HG03558 (cell line): ENCODE measurements around the gene UQCC5.

ENCODE experiments used
- ATAC-seq: cut with Tn5 transposase; IDR thresholded peaks from one replicate; pipeline ENCODE4 v1.9.1; 2021; ENCODE audit warnings: moderate number of reproducible peaks; ENCODE audit not compliant: unreplicated experiment; ENCODE audit errors: extremely low read depth

UQCC5 gene

DNA sequence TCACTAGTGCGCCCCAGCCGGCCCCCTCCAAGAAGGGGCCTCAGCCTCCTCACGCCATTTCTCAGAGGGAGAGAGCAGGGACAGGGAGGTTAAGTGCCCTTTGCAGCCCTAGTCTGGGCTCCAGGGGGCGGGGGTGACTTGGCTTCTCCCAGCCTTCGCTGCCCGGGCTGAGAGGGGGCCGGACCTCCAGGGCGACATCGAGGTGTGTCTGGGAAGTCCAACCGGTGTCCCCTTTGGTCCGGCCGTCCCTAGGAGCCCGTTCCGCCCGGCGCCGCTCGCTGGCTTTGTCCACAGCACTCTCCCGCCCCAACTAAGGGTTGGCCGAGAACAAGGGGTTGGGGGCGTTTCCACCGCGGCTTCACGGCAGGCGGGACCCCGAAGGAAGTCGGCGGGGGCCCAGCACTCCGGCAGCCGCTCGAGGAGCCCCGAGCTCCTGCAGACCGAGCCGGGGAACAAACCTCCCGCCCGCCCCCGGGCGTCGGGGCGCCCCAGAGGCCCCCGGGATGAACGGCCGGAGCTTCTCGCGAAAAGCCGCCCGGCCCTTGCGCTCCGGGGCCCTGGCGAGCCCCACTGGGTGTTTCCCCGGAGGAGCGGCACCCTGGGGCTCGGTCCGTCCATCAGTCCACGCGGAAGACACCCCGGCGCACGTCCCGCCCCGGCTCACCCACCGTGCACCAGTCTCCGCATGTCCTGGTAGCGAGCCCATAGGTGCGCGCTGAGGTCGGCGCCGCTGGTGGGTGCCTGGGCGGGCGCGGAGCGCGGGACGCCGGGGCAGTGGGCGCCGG is 3.4 kb upstream of the UQCC5 start:
- no peak for ATAC-seq

DNA sequence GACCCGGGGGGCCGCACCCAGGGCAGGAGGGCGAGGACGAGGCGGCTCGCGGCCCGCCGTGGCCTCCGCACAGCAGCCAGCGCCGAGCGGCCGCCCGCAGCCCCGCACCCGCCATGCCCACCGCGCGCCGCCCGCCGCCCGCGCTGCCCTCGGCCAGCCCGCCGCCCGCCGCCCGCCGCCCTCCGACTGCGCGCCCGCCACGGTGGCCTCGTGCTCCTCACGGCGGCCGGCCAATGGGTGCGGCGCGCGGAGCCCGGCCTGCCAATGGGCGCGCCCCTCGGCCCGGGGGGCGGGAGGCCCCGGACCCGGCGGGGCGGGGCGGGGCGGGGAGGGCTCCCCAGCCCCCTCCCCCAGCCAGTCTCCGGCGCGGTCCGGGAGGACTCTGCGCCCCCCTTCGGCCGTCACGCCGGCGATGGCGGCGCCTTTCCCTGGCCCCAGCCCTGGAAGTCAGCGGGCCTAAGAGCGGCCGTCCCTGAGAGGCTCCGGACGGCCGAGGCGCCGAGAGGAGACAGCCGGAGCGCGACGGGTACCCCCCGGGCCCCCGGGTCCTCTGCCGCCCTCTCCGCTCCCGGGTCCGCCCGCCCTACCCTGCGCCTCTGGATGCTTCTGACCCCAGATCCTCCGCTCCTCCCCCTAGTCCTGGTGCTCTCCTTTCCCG is 2.7 kb upstream of the UQCC5 start, which contains the start of gene NT5DC2:
TSS of gene NT5DC2 (minus strand) at position 235 of the 658 bp plus-strand sequence. CDS start at position 115, 120 bp downstream.
- no peak for ATAC-seq

DNA sequence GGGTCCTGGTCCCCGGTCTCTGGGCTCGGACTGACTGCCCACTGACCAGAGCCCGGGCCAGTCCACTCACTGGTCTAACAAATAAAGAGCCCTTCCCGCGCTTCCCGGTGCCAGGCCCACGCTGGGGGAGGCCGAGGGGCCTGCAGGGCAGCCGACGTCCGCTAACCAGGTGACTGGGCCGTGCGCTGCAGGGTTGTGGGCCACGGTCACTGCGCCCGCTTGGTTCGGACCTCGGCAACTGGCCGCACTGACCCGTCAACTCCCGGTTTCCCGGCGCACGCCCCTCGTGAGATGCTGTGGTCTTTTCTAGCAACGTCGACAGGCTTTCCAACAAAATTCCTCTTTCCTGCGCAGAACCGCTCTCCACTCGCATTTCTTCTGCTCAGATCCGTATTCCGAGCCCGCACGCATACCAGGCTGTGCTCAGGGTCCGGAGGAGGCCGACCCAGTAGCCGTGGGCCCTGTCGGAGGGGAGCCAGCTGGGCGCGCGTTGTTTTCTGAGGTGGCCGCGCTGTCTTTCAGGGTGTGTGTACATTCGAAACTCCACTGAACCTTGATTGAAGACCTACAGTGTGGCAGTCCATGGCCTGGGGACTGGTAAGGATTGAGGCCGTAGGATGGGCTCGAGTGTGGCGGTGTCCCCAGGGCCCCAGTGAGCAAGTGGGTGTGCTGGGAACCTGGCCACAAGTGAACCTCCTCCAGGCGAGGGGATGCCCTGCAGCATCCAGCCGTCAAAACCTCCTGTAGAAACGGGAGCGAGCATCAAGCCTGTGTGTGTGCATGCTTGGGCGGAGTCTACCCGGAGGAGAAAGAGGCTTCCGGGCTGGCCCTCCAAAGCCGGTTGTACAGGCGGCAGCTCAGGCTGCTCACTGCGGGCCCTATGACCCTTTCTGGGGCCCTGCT is 1.9 kb upstream of the UQCC5 start:
- ATAC-seq: no peak

DNA sequence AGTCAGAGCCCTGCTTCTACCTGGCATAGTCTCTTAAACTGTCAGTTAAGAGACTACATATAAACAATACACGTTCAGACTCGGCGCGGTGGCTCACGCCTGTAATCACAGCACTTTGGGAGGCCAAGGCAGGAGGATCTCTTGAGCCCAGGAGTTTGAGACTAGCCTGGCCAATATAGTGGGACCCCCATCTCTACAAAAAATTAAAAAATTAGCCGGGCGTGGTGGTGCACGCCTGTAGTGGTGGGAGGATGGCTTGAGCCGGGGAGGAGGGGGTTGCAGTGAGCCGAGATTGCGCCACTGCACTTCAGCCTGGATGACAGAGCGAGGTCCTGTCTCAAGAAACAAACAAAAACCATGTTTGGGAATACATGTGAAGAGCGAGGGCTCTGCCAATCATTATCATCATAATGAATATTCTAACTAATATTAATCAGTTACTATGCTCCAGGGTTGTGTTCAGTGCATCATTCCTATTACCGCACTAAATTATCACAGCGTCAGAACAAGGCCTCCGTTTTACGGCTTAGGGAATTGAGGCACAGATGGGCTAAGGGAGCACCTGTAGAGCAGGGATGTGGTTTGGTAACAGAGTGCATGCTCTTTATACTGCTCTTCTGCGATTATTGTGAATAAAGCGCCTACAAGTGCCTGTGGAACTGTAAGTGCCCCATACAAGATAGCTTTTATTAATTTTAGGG is 844 bp upstream of the UQCC5 start:
- ATAC-seq: no peak

DNA sequence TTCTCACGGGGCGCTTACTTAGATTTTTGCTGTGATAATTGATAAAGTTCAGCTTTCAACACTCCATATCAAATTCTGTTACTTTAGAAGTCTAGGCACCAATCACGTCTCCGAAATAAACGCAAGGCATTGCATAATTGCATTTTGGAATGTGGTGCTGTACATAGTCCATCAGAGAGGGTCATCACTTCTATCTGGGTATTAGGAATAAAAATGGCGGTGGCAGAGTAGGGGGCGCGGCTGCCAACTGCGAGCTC is 365 bp upstream of the UQCC5 start:
- no peak for ATAC-seq

DNA sequence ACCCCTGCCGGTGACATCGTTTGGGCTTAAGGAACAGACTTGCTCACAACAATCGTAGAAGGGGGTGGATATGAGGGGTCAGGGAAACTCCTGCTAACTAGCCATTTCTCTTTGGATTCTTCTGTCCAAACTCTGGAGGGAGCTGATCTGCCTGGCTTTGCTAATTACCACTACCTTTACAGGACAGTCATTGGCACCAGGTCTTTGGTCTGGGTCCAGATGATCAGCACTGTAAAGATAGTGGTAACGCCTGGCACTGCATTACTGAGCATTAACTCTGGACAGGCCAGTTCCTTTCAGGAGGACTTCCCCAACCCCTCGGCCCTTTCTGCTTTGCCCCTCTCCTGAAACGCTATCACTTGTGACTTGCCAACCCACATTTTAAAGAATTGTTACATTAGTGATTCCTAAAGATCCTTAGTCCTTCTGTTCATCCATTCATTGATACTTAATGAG is 788 bp downstream of the UQCC5 start:
- no peak for ATAC-seq

DNA sequence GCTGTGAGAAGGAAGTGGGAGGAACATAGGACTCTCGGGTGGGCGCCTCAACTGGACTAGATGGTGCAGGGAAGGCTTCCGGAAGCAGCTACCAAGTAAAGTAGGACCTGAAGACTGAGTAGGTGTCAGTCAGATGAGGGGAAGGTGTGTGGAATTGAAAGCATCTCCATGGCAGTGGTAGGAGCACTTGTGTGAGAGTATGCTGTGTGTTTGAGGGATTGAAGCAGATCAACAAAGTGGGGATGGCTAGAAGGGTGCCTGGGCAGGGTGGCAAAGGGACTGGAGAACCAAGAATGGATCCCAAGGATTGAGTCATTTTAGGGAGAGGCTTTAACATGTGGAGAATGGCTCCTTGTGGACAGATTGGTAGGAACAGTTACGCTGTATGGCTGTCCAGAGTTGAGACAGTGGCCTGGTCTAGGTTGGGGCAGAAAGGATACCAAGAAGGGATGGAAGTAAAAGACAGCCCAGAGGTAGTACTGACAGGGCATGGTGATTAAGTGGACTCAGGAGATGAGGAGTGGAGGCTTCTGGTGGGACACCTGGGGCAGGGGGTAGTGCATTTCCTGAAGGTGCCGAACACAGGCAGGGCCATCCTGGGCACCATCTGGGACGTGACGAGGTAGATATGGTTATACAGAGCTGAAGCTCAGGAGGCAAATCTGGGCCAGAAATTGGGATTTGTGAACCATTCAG is 1.5 kb downstream of the UQCC5 start:
- ATAC-seq: no peak

DNA sequence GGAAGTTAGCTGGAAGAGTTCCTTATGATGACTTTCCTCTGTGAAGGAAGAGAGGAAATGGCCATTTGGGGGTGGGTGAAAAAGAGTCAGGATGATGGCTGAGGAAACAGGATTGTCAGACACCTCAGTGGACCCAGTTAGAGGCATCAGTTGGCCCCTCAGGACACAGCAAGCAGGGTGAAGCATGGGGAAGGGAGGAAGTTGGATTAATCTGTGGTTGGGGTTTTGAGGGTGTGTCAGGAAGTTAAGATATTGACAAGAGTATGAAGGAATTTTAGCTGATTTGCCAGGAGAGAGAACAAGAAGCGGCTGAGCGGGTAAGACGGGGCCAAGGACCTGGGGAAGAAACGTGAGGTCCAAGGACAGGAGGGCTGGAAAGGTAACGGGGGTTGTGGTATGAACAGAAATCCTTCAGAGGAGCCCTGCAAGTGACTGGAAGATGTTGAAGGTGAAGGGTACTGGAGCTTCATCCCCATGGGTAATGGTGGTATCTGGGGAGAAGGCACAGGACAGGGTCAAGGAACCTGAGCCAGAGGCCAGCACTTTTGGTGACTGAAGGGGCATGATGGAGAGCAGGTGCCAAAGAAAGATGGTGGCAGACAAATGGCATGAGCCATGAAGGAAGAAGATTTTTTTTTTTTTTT is 2.7 kb downstream of the UQCC5 start:
- ATAC-seq: no peak

DNA sequence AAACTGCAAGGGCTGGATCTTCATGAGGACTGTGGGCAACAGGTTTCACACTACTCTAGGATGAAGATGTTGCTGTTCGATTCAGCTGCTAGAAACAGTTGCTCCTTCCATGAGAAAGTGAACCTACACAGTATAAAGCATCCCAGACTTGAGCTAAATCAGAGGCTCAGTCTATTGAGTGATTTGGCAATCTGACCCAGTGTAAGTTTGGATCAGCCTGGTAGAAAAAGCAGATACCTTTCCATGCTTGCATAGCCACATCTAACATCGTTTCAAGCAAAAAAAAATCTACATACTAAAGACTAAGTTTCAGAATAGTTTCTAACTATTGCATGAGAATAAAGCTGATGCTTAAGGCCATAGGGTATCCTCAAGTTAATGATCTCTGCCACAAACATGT is 4.6 kb downstream of the UQCC5 start:
- ATAC-seq: no peak

DNA sequence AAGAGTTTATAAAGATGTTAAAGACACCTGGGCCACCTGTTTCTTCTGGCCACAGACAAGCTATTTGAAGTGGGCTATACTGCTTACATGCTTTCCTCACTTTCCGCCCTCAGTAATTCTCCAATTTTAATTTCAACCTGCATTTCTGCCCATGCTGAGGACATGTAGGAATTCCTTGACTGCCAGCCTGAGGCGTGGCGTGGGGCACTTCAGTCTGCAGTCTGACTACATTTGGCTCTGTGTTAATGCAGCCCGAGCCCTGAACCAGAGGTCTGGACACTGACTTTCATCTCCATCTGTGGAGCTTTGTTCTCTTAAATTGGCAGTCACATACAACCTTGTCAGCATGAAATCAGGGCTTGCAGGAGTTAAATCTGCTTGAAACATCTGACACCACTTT is 8.5 kb downstream of the UQCC5 start:
- ATAC-seq: no peak

DNA sequence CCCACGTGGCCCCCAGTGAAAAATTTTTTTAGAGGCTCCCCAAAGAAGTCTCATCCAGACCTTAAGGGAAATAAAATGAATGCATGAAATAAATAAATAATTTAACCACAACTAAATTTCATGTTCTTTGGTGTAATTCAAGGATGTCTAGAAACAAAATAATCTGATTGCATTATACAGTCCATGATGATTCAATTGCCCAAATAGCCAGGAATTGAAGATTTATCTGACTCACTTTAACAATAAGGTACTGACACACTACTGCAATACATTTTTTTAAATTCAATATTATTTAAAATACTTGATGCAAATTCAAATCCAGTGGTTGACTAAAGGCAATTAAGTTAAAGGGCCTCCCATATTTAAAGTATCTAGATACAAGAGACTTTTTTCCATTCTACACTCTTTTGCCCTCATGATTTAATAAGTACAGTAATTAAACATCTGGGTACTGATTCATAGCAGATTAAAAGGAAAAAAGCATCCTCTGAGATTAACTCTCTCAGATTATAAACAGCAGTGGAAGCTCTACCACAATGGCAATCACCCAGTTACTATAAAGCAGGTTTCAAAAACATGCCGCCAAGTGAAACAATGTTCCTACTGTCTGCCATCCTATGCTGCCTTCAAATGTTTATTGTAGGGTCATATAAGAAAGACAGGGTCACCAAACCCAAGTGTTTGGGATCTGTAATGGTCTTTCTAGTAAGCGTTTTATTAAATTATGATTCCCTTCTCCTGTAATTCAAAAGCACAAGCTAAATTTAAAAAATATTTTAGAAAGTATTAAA is 9.9 kb downstream of the UQCC5 start:
- no peak for ATAC-seq

DNA sequence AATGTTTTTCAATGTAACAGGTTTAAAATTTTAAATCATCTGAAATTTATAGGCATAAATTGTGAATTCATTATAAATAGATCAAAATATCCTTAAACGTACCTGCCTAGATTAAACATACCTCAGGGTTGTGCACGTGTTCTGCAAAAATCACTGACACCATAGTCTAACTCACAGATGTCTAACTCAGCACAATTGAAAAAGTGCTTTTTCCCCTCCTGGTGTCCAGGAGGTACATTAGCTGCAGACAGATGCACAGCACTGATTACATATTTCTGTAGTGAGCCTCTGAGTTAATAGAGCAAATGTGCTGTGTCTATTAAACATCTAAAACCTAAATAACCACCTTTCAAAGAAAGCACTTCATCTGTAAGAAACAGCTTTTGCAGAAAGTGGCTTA is 10.7 kb downstream of the UQCC5 start:
- ATAC-seq: no peak

DNA sequence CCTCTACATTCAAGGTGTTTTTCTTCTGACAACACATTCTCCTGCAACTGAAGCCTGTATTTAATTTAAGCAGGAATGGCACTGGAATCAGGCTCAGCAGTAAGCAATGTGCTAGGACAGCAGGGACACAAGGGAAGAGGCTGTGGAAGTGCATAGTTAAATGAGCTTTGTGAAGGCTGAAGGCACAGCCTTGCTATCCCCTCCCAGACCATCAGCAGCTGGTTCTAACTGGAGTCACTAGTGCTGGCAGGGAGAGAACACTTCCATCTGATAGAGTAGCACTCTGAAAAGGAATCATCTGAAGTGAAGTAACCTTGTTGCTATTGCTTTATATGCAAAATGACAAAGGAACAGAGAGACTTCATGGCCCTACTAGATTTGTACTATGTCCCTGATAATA is 14.7 kb downstream of the UQCC5 start:
- no peak for ATAC-seq

DNA sequence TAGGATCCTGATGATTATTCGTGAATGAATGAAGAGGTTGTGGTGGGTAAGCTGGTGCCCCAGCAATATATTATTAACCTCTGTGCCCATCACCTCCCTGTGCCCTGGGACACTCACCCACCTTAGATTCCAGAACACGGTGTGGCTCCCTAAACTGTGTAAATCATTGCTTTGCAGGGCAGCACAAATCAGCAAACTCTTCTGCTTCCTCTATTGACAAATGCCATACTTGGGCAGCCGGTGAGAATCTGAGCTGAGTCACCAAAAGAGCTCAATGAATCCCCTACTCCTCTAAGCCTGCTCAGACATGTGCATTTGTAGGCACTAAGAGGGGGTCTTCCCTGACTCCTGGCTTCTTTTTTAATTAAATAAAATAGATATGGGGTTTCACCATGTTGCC is 15.7 kb downstream of the UQCC5 start:
- ATAC-seq: no peak

DNA sequence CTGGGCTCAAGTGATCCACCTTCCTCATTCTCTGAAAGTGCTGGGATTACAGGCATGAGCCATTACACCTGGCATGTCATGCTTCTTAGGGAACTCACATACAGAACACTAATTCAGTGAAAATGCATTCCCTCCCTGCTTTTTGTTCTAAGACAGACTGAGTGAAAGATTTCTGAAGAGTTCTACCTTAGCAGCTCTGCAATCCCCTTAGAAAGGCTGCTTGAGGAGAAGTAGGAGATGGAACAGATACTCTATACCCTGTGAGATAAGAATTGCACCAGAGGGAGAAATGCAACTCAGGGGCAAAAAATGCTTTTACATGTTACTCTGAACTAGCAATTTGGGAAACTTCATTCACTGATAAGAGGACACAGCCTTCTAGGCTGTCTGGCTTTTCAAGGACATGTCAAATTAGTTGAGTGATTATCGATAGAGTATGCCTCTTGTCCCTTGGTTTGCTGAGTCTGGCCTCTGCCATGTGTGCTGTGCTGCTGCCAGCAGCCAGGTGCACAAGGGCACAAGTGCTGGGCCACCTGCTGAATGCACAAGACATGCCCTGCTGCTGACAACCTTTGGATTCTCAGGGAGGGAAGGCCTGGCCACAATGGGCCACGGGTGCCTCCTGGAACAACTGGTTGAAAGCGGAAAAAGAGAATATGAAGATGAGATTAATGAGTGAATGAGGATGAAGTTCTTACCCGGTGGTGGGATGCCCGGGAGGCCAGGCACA is 17.8 kb downstream of the UQCC5 start:
- no peak for ATAC-seq

DNA sequence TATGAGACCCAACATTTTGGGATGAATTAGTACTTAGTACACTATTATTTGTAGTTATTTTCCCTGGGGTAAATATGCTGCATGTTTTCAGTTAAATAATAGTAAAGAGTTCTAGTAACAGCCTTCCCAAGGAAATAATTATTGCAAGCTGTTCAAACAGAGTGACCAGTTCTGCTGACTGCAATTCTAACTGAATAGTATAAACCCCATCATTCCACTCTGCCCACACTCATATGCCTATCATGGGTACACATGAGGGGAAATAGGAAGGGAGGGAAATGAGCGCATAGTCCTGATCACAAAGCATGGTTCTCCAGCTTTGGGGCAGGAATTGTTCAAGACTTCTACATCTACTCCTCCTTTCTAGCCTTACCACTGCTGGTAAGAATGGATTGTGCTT is 18.7 kb downstream of the UQCC5 start:
- no peak for ATAC-seq

DNA sequence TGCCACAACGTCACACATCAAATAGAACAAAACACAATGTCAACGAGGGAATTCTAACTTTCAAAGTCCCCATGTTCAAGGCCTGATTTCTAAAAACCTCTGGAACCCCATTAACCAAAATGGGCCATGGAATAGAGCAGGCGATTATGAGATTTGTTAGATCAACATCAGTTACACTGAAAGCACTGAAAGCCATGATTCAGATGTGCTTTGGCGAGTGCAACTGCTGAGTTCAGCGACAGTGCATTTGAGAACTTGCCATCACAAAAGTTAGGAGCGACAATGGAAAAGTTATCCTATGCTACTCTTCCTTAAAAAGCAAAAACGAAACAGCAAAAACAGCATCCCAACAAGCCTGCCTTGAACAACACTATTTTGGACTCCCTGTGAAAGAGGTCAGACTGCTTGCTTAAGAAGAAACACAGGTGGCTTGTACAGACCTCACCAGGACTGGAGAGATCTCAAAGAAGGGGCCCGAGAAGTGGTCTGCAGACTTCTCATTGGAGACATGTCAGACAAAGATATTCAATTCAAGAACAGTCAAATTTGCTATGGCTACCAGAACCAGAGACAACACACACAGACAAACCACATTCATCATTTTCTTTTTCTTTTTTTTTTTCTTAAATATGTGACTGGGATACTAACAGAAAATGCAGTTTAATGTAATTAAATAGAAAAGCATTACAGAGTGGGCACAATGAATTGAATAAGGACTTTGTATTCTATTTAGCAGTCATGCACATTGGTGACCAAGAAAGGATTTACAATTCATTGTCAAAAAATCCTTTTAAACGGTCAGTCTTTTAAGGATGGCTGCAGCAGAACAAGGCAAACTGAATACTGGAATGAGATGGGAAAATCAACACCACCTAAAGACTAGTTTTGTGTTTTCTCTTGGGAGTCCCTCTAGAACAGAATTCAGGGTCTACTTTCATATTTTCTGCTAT is 20.9 kb downstream of the UQCC5 start:
- ATAC-seq: no peak
